Suprapubic skin (tissue), 4 donors: ENCODE results near the gene NTM.

Source experiments
- CTCF ChIP-seq, 2 donors: fragments of 200-600 bp in 1 of 2; fragments of 450-650 bp in 1 of 2; sonication (generic) in 1 of 2; IDR thresholded peaks; one replicate each; pipeline ENCODE4 v1.5.1; 2016 to 2019; ENCODE audit warnings: antibody characterized with exemption in 2 of 2, mild to moderate bottlenecking in 1 of 2, moderate library complexity in 1 of 2
- EP300 ChIP-seq: sonication (generic); formaldehyde crosslinking; IDR thresholded peaks from one replicate; pipeline ENCODE4 v1.6.1; 2017; ENCODE audit warnings: antibody characterized with exemption
- POLR2A ChIP-seq, 2 donors: fragments of 450-650 bp; IDR thresholded peaks; one replicate each; pipeline ENCODE4 v1.6.1; 2017; ENCODE audit warnings: antibody characterized with exemption in 2 of 2, mild to moderate bottlenecking in 2 of 2, moderate library complexity in 2 of 2
- POLR2AphosphoS5 ChIP-seq, 3 donors: sonication (generic); formaldehyde crosslinking; IDR thresholded peaks; one replicate each; pipeline ENCODE4 v1.6.1; 2017; ENCODE audit warnings: antibody characterized with exemption in 3 of 3

GRCh38 chr11:132058211-132058772 is 687.9 kb downstream of the NTM start:
- no peak for TF ChIP-seq POLR2AphosphoS5 (IDR thresholded peaks at IDR 0.05)
- TF ChIP-seq POLR2A (IDR thresholded peaks at IDR 0.05), result no peak
- TF ChIP-seq CTCF (IDR thresholded peaks at IDR 0.05), result no peak
- TF ChIP-seq EP300, result no peak
